NCI-H2029 (cell line): ENCODE results near the gene ANKRD33.
"Not testable (repeated sequence)": the region's sequence is repeated elsewhere in the genome, so short reads cannot be mapped to it uniquely, and the experiment has no call there.

Experiments
- DNase-seq: peaks from one replicate; lab custom pipeline; 2025; lab: John Stamatoyannopoulos, UW

The ANKRD33 gene

DNA sequence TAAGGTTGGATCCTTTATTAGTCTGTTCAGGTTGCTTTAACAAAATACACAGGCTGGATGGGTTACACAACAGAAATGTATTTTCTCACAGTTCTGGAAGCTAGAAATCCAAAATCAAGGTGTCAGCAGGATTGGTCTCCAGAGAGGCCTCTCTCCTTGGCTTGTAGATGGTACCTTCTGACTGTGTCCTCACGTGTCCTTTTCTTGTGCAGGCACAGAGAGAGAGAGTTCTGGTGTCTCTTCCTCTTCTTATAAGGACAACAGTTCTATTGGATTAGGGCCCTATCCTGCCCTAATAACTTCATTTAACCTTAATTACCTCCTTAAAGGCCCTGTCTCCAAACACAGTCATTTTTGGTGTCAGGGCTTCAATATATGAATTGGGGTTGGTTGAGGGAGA lies 4.6 kb upstream of the ANKRD33 start:
- no peak for DNase-seq

DNA sequence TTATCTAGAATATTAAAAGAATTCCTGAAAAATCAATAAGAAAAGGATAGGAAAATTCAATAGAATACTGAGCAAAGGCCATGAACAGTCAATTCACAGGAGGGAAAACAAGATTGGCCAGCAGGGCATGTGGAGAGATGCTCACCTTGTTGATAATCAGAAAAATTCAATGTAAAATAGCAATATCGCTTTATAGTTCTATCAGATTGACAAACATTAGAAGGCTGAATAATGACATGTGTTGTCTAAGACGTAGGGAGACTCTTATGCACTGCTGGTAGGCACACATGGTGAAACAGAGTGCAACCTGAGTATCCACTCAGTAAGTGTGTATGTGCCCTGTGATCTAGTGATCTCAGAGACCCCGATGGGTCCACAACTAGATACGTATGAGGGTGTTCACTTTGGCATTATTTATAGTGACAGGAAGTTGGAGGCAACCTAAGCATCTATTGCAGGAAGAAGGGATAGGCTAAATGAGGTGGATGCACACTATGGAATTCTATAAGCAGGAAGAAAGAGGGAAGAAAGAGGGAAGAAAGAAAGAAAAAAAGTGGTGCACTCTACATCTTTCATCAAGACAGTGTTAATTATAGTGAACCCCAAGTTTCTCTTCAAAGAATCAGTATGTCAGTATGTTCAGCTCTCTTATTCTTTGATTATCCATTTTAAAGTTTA lies 3.8 kb upstream of the ANKRD33 start:
- DNase-seq = no peak

- DNase-seq = no peak
Measured at GRCh38 chr12:51884676-51885229, 3.1 kb upstream of the ANKRD33 start.

DNA sequence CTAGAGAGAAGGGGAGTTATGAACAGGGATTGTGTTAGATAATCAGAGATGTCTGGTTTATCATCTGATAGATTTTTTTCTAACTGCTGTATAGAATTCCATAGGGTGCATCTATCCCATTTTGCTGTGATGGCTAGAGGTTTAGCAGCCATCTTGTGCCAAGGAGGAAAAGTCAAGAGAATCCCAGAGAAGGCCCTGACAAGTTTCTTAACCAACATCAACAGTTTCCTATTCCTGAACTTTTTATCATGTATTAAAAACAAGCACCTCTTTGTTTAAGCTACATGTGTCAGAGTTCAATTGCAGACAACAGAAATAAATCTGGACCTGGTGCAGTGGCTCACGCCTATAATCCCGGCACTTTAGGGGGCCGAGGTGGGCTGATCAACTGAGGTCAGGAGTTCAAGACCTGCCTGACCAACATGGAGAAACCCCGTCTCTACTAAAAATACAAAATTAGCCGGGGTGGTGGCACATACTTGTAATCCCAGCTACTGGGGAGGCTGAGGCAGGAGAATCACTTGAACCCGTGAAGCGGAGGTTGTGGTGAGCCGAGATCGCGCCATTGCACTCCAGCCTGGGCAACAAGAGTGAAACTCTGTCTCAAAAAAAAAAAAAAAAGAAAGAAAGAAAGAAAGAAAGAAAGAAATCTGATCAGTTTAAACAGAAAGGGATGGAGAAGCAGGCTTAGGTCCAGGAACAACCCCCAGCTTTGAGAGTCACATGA lies 2.4 kb upstream of the ANKRD33 start:
- DNase-seq = not testable (repeated sequence)

DNA sequence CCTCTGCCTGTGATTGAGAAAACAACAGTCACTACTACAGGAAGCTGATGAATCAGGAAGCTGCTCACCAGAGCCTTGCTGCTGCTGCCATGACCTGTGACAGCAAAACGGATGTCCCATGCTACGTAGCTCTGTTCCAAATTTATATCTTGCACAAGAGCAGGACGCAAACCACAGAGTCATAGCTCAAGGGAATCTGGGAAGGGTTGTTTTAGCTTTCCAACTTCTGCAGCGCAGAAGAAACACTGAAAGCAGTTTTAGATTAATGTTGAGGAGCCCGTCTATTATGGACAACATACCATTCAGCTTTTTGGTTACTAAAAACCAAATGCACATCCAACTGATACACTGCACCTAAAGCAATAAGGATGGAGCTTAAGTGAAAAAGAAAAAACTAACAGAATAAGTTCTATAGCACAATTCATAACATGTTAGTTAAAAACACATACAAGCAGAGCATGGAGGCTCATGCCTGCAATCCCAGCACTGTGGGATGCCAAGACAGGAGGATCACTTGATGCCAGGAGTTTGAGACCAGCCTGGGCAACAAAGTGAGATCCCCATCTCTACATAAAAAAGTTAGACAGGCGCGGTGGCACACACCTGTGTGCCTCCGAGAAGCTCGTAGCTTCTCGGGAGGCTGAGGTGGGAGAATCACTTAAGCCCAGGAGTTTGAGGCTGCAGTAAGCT lies 1.7 kb upstream of the ANKRD33 start:
- DNase-seq = no peak

- DNase-seq = no peak
Measured at GRCh38 chr12:51888316-51889215, 663 bp downstream of the ANKRD33 start.

DNA sequence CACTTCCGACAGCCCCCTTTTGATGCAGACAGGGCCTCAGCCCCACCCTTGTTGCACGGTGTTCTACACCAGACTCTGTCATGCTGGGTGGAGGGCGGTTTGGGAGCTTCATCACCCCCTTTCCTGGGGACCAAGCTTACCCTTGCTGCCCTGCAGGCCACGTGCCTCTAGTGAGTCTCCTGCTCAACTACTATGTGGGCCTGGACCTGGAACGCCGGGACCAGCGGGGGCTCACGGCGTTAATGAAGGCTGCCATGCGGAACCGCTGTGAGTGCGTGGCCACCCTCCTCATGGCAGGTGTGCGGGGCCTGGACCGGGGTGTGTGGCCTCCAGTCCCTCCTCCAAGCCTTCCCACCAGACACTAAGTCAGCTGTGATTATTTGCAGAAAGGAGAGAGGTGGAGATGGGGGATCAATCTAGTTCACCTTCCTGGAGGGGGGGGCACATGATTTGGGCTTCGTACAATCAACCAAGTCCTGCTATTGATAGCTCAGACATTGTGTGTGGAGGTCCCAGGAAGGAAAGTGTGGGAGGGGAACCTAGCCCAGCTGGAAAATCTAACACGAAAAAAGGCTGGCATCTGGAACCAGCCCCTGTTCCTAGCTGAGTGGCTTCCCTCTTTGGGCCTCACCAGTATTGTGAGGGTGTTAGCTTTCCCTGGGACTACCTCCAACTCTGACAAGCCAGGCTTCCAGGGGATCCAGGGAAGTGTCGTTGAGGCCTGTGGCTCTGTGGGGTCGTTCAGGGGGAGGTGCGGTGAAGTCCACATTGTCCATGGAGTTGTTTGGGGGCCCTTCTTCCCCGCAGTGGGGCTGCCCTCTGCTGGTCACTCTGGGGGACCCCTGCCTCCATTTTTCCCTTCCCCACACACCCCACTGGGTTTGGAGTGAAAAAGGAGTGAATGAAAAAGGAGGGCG lies 1.6 kb downstream of the ANKRD33 start:
- DNase-seq = no peak

GRCh38 chr12:51890133-51890464 lies 2.2 kb downstream of the ANKRD33 start:
- no peak for DNase-seq

DNA sequence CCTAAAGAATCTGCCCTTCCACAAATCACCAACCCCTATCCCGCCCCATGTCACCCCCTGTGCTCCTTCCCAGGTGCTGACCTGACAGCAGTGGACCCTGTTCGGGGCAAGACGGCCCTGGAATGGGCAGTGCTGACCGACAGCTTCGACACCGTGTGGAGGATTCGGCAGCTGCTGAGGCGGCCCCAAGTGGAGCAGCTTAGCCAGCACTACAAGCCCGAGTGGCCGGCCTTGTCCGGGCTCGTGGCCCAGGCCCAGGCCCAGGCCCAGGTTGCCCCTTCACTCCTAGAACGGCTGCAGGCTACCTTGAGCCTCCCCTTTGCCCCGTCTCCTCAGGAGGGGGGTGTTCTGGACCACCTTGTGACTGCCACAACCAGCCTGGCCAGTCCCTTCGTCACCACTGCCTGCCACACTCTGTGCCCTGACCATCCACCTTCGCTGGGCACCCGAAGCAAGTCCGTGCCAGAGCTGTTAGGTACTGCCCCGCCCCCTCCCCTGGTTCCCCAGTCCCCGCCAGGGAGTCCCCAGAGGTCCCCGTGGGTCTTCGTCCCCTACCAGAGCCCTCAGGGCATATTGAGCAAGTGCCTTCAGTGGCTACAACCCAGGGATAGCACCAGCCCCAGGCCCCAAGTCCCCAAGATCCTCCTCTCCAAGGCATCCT lies 2.7 kb downstream of the ANKRD33 start:
- no peak for DNase-seq

GRCh38 chr12:51891843-51892242 lies 3.9 kb downstream of the ANKRD33 start:
- no peak for DNase-seq

DNA sequence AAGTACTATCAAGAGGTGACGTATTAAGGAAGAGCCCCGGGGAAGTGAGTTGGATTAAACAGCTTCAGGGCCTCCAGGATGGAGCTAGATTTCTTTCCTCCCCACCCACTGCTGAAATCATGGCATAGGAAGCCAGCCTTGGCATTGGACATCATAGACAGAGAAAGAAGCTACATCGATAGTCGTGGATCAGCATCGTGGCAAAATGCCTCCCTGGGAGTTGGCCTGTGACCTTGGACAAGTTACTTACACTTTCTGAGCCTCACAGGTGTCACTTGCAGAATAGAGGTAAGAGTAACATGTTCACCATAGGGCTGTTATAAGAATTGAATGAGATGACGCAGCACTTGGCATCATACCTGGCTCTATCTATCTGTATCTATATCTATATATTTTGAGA lies 5.9 kb downstream of the ANKRD33 start:
- DNase-seq = no peak

- no peak for DNase-seq
Measured at GRCh38 chr12:51895378-51896135, 7.7 kb downstream of the ANKRD33 start.

GRCh38 chr12:51896236-51896635 lies 8.3 kb downstream of the ANKRD33 start:
- no peak for DNase-seq

DNA sequence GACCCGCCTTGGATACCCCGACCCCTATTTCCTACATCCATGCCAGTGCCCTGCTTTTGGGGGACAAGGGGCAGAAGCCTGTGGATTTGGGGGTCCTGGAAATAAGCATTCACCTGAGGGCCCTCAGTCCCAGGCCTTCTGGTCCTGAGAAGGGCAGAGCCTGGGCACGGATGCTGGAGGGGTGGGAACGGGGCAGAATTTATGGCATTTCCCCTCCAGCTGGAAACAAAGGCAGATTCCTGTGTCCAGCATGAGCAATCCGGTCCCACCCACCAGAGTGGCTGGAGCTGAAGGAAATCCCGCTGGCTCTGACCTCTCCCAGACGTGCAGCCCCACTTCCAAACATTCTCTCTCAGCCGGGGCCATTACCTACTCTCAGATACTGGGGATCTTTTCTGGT lies 9.3 kb downstream of the ANKRD33 start:
- no peak for DNase-seq

- DNase-seq = no peak
Measured at GRCh38 chr12:51898506-51898905, 10.6 kb downstream of the ANKRD33 start.

GRCh38 chr12:51898937-51899336 lies 11.0 kb downstream of the ANKRD33 start:
- DNase-seq = no peak

GRCh38 chr12:51900323-51900889 lies 12.5 kb downstream of the ANKRD33 start:
- no peak for DNase-seq

GRCh38 chr12:51901121-51901817 lies 13.4 kb downstream of the ANKRD33 start:
- no peak for DNase-seq

GRCh38 chr12:51901881-51902280 lies 14.0 kb downstream of the ANKRD33 start:
- DNase-seq = no peak
